Stimulated activated CD8-positive, alpha-beta memory T cell treated with anti-CD3 and anti-CD28 coated beads, Interleukin-4, amount 100 ng/mL, for 1 hour (primary cell): ENCODE data around the gene CNOT3.

Source experiments
- DNase-seq, 2 donors: peaks; one replicate each; pipeline ENCODE4 v3.0.0-alpha.2; 2020; ENCODE audit warnings: low read depth in 2 of 2, low spot score in 1 of 2

Gene CNOT3

DNA sequence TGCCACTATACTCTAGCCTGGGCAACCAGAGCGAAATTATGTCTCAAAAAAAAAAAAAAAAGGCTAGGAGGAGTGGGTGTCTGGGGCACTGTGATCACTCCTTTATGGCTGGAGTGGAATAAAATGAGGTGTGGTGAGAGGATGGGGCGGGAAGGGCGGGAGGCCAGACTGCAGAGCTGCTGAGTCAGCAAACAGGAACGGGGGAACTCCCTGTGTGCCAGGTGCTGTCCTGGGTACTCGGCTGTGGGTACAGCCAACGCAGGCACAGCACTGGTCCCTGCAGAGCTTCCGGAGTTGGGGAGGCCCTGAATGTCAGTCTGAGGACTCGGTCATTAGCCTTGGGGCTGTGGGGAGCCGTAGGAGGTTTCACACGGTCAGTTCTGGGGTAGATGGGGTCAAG, 16.3 kb upstream of the CNOT3 start:
- DNase-seq, result no peak

DNA sequence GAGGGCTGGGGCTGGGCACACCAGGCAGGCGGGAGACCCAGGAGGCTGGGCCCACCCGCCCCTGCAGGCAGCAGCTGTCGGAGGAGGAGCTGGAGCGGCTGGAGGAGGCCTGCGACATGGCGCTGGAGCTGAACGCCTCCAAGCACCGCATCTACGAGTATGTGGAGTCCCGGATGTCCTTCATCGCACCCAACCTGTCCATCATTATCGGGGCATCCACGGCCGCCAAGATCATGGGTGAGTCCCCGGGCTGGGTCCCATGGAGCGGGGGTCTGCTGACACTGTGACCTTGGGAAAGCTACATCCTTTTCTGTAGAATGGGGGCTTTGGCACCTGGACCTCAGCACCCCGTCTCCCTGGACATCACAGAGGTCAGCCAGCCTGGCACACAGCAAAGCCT, 13.9 kb upstream of the CNOT3 start:
- no peak for DNase-seq

DNA sequence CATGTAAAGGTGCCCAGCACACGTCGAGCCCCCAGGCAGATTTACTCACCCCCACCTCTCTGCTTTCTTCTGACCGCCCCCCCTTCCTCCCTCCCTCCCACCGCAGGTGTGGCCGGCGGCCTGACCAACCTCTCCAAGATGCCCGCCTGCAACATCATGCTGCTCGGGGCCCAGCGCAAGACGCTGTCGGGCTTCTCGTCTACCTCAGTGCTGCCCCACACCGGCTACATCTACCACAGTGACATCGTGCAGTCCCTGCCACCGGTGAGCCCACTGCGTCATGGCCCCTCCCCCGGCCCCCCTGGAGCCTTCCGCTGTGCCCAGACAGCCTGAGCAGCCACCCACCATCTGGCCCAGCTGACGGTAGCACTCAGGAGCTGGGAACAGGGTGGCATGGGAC, 13.2 kb upstream of the CNOT3 start:
- DNase-seq, result no peak

DNA sequence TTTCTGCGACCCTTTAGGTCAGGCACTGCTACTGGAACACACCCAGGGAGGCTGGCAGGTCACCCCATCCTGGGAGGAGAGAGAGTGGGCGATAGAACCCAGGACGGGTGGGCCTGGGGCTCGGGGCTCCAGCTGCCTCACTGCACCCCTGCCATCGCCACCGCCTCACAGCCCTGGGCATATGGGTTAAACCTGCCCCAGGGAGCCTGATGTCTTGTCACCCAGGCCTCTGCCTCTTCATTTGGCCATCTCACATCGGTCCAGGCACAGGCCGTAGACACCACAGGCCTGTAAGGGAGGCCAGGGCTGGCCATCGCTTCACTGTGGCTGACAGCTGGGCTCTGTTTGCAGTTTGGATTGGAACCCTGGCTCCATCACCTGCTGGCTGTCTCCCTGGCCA, 11.8 kb upstream of the CNOT3 start:
- no peak for DNase-seq

DNA sequence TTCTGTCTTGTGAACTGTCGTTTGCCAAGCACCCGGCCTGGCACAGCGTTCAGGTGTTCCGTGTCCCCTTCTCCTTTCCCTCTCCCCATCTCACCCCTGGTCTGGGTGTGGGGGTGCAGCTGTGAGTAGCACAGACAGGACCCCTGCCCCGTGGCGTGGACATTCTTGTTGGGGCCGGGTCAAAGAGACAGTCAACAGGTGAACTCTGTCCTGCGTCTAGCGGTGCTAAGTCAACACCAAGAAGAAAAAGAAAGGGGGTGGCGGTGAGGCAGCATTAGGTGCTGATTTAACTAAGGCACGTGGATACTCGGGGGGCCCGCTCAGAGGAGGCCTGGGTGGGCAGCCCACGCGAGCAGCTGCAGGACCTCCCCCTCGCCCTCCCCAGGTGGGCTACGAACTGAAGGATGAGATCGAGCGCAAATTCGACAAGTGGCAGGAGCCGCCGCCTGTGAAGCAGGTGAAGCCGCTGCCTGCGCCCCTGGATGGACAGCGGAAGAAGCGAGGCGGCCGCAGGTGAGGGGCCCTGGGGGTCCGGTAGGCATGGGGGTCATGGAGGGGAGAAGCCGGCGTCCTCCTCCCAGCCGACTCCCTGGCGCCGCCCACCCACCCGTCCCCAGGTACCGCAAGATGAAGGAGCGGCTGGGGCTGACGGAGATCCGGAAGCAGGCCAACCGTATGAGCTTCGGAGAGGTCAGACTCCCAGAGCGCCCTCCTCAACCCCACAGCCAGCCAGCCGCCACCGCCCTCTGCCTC, 9.7 kb upstream of the CNOT3 start:
- no peak for DNase-seq

DNA sequence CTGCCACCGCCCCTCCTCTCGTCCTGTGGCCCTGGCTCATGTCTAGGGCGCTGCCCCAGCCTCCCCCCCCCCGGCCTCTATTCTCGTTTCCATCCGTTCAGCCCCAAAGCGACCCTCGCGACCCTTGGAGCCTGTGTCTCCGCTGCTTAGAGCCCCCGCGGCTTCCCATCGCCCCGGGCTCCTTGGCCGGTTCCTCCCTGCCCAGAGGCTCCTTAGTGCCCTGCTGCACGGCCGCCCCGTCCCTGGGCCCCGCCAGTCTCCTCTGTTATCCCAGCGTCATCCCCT, 9.2 kb upstream of the CNOT3 start:
- no peak for DNase-seq

DNA sequence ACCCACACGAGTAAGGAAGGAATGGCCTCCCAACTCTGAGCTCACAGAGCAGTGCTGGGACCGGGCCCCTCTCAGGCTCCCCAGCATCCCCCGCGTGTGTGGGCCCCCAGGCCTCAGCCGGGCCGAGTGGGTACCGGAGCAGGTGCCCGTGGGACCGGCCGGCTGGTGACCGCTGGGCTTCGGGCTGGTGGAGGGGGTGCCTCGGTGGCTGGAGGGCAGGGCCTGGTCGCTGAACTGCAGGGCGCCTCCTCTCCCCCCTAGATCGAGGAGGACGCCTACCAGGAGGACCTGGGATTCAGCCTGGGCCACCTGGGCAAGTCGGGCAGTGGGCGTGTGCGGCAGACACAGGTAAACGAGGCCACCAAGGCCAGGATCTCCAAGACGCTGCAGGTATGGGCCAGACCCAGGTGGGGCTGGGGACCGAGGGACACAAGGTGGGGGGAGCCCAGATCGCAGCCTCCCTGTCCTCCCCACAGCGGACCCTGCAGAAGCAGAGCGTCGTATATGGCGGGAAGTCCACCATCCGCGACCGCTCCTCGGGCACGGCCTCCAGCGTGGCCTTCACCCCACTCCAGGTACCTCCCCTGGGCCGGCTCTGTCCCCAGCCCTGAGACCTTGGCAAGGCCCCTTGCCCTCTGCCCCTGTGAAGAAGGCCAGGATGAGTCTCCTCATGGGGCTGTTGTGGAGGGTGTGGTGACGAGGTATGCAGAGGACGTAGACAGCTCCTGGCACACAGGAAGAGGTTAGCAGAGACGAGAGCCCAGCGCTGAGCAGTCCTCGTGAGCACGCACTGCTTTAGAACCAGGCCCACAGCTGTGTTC, 8.6 kb upstream of the CNOT3 start:
- DNase-seq, result no peak

DNA sequence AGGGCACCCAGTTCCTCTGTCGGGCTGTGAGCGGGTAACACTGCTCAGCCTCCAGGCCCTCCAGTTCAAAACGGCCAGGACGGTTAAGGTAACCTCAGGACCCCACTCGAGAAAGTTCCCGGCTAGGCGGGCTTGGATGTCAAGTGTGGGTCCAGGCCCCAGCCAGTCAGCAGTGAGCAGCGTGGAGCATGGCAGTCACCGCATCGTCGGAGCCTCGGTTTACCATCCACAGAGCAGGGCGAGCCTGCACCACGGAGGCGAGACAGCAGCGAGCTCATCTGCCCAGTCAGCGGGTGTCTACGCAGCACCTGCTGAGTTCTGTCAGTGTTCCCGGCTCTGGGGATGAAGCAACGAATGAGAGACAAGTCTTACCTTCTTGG, 8.0 kb upstream of the CNOT3 start:
- no peak for DNase-seq

DNA sequence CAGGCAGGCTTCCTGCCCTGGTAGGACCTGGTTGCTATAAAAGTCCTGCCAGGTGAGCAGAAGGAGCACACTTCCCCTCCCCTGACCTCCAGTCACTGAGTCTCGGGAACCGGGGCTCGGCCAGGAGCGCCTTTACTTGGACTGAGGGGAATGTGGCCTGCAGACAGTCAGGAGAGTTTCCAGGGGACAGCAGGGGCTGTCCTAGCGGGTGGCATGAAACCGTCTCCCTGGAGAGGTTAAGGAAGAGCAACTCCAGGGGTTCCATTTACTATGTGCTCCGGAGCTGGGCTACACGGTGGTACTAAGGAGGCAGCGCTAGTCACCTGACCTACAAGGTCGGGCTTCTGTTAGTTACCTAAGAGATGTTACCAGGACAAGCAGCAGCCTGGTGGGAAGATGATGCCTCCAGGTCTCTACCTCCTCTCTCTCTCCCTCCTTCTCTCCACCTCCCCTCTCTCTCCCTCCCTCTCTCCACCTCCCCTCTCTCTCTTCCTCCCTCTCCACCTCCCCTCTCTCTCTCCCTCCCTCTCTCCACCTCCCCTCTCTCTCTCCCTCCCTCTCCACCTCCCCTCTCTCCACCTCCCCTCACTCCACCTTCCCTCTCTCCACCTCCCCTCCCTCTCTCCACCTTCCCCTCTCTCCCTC, 4.1 kb upstream of the CNOT3 start:
- no peak for DNase-seq

DNA sequence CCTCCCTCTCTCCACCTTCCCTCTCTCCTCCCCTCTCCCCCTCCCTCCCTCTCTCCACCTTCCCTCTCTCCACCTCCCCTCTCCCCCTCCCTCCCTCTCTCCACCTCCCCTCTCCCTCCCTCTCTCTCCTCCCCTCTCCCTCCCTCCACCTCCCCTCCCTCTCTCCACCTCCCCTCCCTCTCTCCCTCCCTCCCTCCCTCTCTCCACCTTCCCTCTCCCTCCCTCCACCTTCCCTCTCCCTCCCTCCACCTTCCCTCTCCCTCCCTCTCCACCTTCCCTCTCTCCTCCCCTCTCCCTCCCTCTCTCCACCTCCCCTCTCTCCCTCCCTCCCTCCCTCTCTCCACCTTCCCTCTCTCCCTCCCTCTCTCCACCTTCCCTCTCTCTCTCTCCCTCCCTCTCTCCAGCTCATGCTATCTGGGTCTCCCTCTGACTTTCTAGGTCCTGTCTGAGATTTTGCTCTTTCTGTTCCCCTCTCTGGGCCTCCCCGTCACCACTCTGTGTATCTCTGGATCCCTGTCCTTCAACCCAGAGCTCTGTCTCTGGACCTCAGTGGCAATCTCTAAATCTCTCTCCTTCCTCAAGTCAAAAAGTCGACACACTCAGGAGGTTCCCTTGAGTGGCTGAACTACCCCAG, 3.5 kb upstream of the CNOT3 start:
- no peak for DNase-seq

DNA sequence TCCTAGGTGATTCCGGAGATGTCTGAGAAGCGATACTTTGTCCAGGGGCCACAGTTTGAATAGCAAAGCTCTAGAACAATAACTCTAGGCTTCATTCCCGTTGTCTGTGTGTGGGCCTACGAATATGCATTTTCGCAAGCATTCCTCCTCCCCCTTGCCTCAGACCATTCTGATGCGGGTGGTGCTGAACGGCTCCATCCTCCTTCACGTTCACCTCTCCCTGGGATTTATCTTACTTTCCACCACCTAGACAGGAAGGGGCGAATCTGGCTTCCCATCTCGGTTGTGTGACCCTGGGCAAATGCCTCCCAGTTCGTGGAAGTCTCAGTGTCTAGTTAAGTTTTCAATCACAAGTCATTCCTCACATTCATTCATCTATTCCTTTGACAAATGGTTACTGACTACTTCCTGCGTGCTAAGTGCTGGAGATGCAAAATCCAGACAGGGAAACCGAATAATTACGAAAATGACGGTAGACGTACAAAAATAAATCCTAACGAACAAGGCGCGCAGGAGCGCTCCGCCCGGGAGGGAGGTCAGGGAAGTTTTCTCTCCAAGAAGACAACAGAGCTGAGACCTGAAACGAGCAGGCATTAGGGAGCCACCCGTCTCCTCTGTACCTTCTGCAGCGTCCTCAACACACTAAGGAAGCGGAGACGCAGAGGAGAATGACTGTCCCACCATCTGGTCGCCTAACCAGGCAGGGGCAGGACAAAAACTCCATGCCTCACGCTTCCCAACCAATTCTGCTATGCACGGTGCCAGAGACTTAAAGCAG, 1.3 kb upstream of the CNOT3 start:
- DNase-seq, result no peak

DNA sequence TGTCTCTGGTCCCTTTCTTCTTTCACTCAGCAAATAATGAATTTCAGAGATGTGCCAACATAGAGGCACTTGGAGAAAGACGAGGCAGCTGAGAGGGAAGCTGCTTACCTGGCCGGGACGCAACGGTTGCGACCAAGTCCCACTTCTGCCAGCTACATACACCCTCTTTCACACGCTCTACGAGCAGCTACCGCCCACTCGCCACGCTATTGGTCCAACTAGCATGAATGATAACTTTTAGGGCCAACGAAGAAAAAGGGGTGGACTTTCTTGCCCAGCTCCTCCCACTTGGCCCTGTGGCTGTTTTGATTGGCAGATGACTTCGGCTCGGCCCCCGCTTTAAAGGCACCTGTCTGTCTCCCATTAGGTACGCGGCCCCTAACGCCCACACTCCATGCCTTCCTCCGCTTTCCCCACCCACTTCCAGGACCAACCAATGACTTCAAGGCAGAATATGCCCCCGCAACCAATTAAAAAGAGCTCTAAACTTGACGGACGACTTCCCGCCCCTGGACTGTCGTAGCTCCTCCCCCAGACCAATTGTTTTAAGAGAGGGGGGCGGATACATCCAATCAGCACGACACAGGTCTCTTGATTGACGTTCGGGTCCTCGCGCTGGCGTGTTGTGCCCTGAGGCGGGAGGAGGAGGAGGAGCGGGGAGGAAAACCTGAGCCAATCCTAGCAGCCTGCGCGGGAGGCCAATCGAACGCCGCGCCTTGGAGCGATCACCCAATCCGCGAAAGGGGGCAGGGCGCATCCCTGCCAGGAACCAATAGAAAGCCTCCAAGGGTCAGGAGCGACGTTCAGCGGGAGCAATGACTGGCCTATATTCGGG, 481 bp upstream of the CNOT3 start:
- DNase-seq, result peak; percentile 92 to 98

DNA sequence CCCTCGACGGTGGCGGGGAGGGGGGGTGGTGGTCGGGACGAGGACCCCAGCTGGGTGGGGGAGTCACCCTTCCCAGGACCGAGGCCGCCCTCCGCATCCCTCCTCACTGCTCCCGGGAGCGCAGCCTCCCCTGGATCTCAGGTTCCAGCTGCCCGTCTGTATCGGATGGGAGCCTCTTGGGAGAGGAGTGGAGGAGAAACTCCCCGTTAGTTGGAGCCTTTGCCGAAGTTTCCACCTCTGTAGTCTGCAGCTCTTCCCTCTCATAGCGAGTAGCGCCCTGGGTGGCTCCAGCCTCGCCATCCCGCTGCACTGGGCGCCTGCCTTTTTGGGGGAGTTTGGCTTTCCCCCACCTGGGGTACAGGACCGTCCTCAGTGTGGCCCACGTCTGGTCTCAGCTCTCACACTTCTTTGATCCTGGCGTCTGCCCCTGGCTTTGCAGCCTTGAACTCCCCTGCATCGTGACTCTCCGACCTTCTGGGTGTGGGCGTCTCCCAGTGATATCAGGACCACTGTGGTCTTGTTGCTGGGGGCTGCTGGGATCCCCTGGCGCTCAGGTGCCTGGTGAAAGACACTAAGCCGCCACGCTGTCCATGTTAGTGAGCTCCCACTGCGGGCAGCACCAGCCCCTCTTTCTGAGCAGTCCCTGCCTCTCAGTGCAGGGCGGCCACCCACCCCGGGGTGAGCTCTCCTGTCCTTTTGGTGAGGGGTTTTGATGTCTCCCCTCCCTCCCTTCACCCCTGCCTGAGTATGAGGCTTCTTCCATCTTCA, 1.1 kb downstream of the CNOT3 start:
- DNase-seq, result no peak

DNA sequence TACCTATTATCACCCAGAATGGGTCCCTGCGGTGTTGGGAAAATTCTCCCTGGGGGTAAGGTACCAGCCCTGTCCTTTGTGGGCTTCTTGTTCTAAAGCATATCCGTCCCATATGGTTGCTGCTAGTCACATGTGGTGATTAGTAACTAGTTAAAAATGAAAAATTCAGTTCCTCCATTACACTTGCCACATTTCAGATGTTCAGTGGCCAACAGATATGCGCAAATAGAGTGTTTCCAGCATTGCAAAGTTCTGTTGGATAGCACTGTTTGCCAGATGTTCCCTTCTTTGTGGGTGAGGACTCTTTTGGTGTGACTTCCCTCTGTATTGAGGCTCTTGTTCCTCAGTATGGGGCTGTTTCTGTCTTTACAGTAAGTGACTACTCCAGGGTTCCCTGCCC, 3.8 kb downstream of the CNOT3 start:
- no peak for DNase-seq

DNA sequence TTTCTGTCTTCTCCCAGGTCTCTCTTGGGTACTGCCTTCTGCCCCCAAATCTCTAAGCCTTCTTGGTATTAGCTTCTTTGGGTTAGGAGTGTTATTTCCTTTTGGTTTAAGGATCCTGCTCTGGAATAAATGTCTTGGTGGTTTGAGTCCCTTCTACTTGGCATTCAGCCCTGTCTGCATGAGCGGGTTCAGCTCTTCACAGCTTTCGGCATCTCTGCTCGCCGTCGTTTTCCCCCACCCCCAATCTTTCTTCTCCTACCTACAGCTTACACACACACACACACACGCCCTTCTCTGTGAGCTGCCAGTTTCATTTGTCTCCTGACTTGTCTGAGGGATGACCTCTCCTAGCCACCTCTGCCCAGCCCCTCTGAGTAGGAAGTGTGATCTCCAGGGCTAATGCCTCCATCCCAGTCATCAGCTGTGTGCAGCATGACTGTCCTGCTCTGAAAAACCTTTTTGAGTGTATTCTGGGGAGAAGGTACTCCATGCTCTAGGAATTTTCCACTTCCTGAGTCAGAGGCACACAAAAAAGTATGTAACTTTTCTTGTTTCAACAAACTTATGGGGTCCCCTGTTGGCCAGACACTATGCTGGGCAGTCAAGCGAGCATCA, 4.7 kb downstream of the CNOT3 start:
- DNase-seq, result no peak

DNA sequence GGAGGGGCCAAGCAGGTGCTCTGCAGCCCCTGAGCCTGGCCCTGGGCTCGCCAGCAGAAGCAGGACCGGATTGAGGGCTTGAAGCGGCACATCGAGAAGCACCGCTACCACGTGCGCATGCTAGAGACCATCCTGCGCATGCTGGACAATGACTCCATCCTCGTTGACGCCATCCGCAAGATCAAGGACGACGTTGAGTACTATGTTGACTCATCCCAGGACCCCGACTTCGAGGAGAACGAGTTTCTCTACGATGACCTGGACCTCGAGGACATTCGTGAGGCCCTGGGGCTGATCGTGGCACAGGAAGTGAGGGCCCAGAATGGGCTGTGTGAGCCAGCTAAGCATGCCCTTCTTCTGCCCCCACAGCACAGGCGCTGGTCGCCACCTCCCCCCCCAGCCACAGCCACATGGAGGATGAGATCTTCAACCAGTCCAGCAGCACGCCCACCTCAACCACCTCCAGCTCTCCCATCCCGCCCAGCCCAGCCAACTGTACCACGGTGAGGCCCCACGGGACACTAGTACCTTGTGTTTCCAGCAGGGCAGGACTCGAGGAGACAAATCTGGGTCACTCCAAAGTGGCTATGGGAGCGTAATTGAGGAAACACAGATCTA, 8.1 kb downstream of the CNOT3 start:
- no peak for DNase-seq

DNA sequence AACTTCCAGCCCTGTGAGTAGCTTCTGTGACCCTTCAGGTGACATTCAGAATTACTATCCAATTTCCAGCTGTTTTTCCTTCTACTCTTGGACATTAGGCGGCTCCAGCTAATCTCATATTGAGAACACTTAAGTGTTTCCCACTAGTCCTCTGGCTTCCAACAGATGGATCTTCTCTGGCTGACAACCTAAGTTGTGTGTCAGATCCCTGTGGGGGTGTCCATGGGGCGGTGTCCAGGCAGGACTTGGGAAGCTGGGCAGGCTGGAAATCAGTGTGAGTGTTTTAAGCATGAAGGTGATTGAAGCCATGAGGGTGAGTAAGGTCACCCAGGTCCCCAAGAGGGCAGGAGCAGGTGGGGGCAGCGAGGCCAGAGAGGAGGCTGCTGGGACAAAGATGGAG, 10.1 kb downstream of the CNOT3 start:
- DNase-seq, result no peak

DNA sequence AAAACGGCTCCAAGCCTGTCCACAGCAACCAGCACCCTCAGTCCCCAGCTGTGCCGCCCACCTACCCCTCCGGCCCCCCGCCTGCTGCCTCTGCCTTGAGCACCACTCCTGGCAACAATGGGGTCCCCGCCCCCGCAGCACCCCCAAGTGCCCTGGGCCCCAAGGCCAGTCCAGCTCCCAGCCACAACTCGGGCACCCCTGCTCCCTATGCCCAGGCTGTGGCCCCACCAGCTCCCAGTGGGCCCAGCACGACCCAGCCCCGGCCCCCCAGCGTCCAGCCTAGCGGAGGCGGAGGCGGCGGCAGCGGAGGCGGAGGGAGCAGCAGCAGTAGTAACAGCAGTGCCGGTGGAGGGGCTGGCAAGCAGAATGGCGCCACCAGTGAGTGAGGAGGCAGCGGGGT, 10.6 kb downstream of the CNOT3 start:
- no peak for DNase-seq
